Frontal cortex (tissue), 4 donors: Measurements from ENCODE around the gene CCN5. TPM values are rescaled to one million over a fixed set of nuclear protein-coding genes. Genes with fewer than 3 reads are reported as not detected.
"Not testable (repeated sequence)": the region's sequence is repeated elsewhere in the genome, so short reads cannot be mapped to it uniquely, and the experiment has no call there.

Experiments
- DNase-seq, 2 donors: peaks; one replicate each; pipeline ENCODE4 v3.0.0; 2012; ENCODE audit warnings: low spot score in 2 of 2
- FAIRE-seq: peaks from 2 replicates; lab custom pipeline; 2012; peaks lifted over from hg19 to GRCh38; lab: Jason Lieb, UNC
- total RNA-seq: library from RNA; depleted of rRNA; stranded (reverse); fragments of >200 nt; gene quantifications from one replicate; pipeline ENCODE4 v1.2.3, GENCODE V29; 2014
- donor health status: control.
- donor health status: control.
- donor health status: control.

The CCN5 gene
- total RNA-seq, 1 donor from 2014 or later = not detected

- DNase-seq (no peak), FAIRE-seq (no peak)
Observed at GRCh38 chr20:44750081-44750805, 35.1 kb downstream of the CCN5 start.

GRCh38 chr20:44752099-44752931 is 37.1 kb downstream of the CCN5 start:
- DNase-seq (no peak), FAIRE-seq (no peak)

- FAIRE-seq = no peak
Observed at GRCh38 chr20:44754554-44754953, 39.4 kb downstream of the CCN5 start.

GRCh38 chr20:44756011-44756688 is 41.0 kb downstream of the CCN5 start:
- no peak for DNase-seq
- FAIRE-seq = no peak

More at GRCh38 chr20:44754554-44754953, 39.4 kb downstream of the CCN5 start:
- no peak for DNase-seq

- DNase-seq (no peak), FAIRE-seq (no peak)
Observed at GRCh38 chr20:44756956-44757355, 41.8 kb downstream of the CCN5 start.

GRCh38 chr20:44758247-44759101 is 43.3 kb downstream of the CCN5 start:
- no peak for FAIRE-seq
- no peak for DNase-seq

GRCh38 chr20:44759595-44759994 is 44.4 kb downstream of the CCN5 start:
- no peak for DNase-seq
- FAIRE-seq = no peak

GRCh38 chr20:44761423-44761822 is 46.3 kb downstream of the CCN5 start:
- DNase-seq (no peak), FAIRE-seq (no peak)

GRCh38 chr20:44762466-44763140 is 47.4 kb downstream of the CCN5 start:
- DNase-seq (no peak), FAIRE-seq (no peak)

GRCh38 chr20:44763798-44764197 is 48.6 kb downstream of the CCN5 start:
- FAIRE-seq, DNase-seq: not testable (repeated sequence)

GRCh38 chr20:44765091-44765490 is 49.9 kb downstream of the CCN5 start:
- DNase-seq (no peak), FAIRE-seq (no peak)

GRCh38 chr20:44765701-44766347 is 50.7 kb downstream of the CCN5 start:
- FAIRE-seq (no peak), DNase-seq (no peak)

- DNase-seq (no peak), FAIRE-seq (no peak)
Observed at GRCh38 chr20:44768256-44768655, 53.1 kb downstream of the CCN5 start.

- no peak for DNase-seq
- FAIRE-seq = no peak
Observed at GRCh38 chr20:44768854-44769480, 53.8 kb downstream of the CCN5 start.

GRCh38 chr20:44769481-44769863 is 54.3 kb downstream of the CCN5 start:
- no peak for DNase-seq
- no peak for FAIRE-seq

- FAIRE-seq (no peak), DNase-seq (no peak)
Observed at GRCh38 chr20:44770484-44771171, 55.5 kb downstream of the CCN5 start.

- FAIRE-seq (no peak), DNase-seq (no peak)
Observed at GRCh38 chr20:44771172-44771535, 56.0 kb downstream of the CCN5 start.

GRCh38 chr20:44772636-44773035 is 57.5 kb downstream of the CCN5 start:
- DNase-seq (no peak), FAIRE-seq (no peak)
